K562 (cell line): ENCODE measurements around the gene CHAF1A. TPM values are rescaled to one million over a fixed set of nuclear protein-coding genes. Genes with fewer than 3 reads are reported as not detected.

Source experiments
- CREB1 ChIP-seq, 2 experiments: sonication (generic) in 1 of 2; formaldehyde crosslinking in 1 of 2; IDR thresholded peaks; 2 replicates each; pipeline versions ENCODE4 v1.6.1 to v1.8.0; 2012 to 2022; ENCODE audit warnings: inconsistent platforms in 1 of 2, mild to moderate bottlenecking in 1 of 2, missing genetic modification reagents in 1 of 2, moderate library complexity in 1 of 2
- FUS ChIP-seq: fragments of 200-400 bp; formaldehyde crosslinking; optimal IDR thresholded peaks from 2 replicates; pipeline ENCODE3; 2017; ENCODE audit warnings: low read depth, low read length
- GABPB1 ChIP-seq: sonication (generic); formaldehyde crosslinking; IDR thresholded peaks from 2 replicates; pipeline ENCODE4 v1.8.0; 2022; ENCODE audit warnings: mild to moderate bottlenecking, missing genetic modification reagents
- HNRNPH1 ChIP-seq: fragments of 200-400 bp; formaldehyde crosslinking; optimal IDR thresholded peaks from 2 replicates; pipeline ENCODE3; 2017; ENCODE audit warnings: low read depth, mild to moderate bottlenecking, low read length, moderate library complexity
- HNRNPK ChIP-seq: fragments of 200-400 bp; formaldehyde crosslinking; IDR thresholded peaks from one replicate; pipeline ENCODE4 v1.6.1; 2018; ENCODE audit warnings: mild to moderate bottlenecking, low read depth, low read length; ENCODE audit not compliant: poor library complexity, severe bottlenecking
- MAFK ChIP-seq: IDR thresholded peaks from 2 replicates; pipeline ENCODE4 v1.6.1; 2011; ENCODE audit warnings: low read length, improper control_type of control experiment
- MECOM ChIP-seq: fragments of 250-450 bp; sonication (Bioruptor Pico); IDR thresholded peaks from 2 replicates; pipeline ENCODE4 v1.8.0; 2022; ENCODE audit warnings: inconsistent platforms
- NBN ChIP-seq: fragments of 450-650 bp; IDR thresholded peaks from 2 replicates; pipeline ENCODE4 v1.6.1; 2016; ENCODE audit warnings: low read depth, mild to moderate bottlenecking
- NFATC3 ChIP-seq: fragments of 450-650 bp; IDR thresholded peaks from 2 replicates; pipeline ENCODE4 v1.6.1; 2017; ENCODE audit warnings: mild to moderate bottlenecking
- NFYB ChIP-seq: IDR thresholded peaks from 2 replicates; pipeline ENCODE4 v1.6.1; 2011; ENCODE audit warnings: mild to moderate bottlenecking, moderate library complexity; ENCODE audit not compliant: insufficient read length; ENCODE audit errors: extremely low read depth
- NR2C2 ChIP-seq, 2 experiments: fragments of 200-800 bp in 1 of 2; sonication (Bioruptor generic) in 1 of 2; sonication (generic) in 1 of 2; formaldehyde crosslinking in 1 of 2; IDR thresholded peaks; 2 replicates each; pipeline versions ENCODE4 v1.6.1 to v1.8.0; 2016 to 2022; ENCODE audit warnings: mild to moderate bottlenecking in 1 of 2, missing compliant biosample characterization in 1 of 2, missing genetic modification characterization in 1 of 2, missing genetic modification reagents in 1 of 2
- PHF8 ChIP-seq: fragments of 200-600 bp; sonication (generic); IDR thresholded peaks from 2 replicates; pipeline ENCODE4 v1.6.1; 2012; ENCODE audit warnings: mixed run types, mild to moderate bottlenecking, inconsistent platforms, low read length, moderate library complexity, borderline replicate concordance
- SRSF3 ChIP-seq: fragments of 200-400 bp; formaldehyde crosslinking; IDR thresholded peaks from 2 replicates; pipeline ENCODE4 v1.6.1; 2016; ENCODE audit warnings: mild to moderate bottlenecking, low read length, moderate library complexity; ENCODE audit not compliant: insufficient read depth
- ZBTB7A ChIP-seq: IDR thresholded peaks from 2 replicates; pipeline ENCODE4 v1.6.1; 2011; ENCODE audit warnings: low read depth, mild to moderate bottlenecking, low read length, moderate library complexity, borderline replicate concordance; ENCODE audit not compliant: control insufficient read depth
- polyA plus RNA-seq, 8 experiments: library from polyadenylated mRNA; depleted of rRNA in 4 of 8; stranded (reverse) in 5 of 8; unstranded in 3 of 8; fragments of >200 nt; fragmentation: Nextera tagmentation in 2 of 8; fragmentation: Illumina TruSeq in 1 of 8; extraction: Ambion mirVana in 2 of 8; extraction: Trizol in 1 of 8; gene quantifications; 2 replicates each; pipeline versions ENCODE4 v1.2.1 to v1.2.3, GENCODE V29; 2011 to 2014; ENCODE audit warnings: inconsistent platforms in 1 of 8, missing spikeins in 1 of 8
- total RNA-seq, 7 experiments: library from RNA; depleted of rRNA in 6 of 7; stranded (reverse); fragments of >200 nt in 6 of 7; fragmentation: Illumina TruSeq in 2 of 7; extraction: Trizol in 2 of 7; gene quantifications; 2 replicates each; pipeline versions ENCODE4 v1.2.1 to v1.2.3, GENCODE V29; 2011 to 2021; ENCODE audit warnings: low replicate concordance in 1 of 7
- TF ChIP-seq, protein P1 (sequence below): sonication (generic); formaldehyde crosslinking; IDR thresholded peaks from 2 replicates; pipeline ENCODE4 v1.8.0; 2023; ENCODE audit warnings: mild to moderate bottlenecking, missing genetic modification reagents
- TF ChIP-seq, protein P2 (sequence below): fragments of 200-800 bp; sonication (Bioruptor generic); IDR thresholded peaks from 2 replicates; pipeline ENCODE4 v1.6.1; 2017; ENCODE audit warnings: missing genetic modification characterization, missing compliant biosample characterization
- TF ChIP-seq, protein P3 (sequence below): fragments of 450-650 bp; IDR thresholded peaks from 2 replicates; pipeline ENCODE4 v1.6.1; 2016; ENCODE audit warnings: low read depth, mild to moderate bottlenecking, moderate library complexity
- TF ChIP-seq, protein P4 (sequence below), 2 experiments: fragments of 450-650 bp; conservative IDR thresholded peaks; 2 replicates each; pipeline ENCODE4 v1.6.1; 2017; ENCODE audit warnings: mild to moderate bottlenecking in 2 of 2, moderate library complexity in 2 of 2

Gene CHAF1A
- total and polyA plus RNA-seq, 9 of the 15 experiments (the other 6 are each of a cell fraction or from before 2014, with no cell fraction given): 1.6 to 86.9 (median 45.2) TPM

DNA sequence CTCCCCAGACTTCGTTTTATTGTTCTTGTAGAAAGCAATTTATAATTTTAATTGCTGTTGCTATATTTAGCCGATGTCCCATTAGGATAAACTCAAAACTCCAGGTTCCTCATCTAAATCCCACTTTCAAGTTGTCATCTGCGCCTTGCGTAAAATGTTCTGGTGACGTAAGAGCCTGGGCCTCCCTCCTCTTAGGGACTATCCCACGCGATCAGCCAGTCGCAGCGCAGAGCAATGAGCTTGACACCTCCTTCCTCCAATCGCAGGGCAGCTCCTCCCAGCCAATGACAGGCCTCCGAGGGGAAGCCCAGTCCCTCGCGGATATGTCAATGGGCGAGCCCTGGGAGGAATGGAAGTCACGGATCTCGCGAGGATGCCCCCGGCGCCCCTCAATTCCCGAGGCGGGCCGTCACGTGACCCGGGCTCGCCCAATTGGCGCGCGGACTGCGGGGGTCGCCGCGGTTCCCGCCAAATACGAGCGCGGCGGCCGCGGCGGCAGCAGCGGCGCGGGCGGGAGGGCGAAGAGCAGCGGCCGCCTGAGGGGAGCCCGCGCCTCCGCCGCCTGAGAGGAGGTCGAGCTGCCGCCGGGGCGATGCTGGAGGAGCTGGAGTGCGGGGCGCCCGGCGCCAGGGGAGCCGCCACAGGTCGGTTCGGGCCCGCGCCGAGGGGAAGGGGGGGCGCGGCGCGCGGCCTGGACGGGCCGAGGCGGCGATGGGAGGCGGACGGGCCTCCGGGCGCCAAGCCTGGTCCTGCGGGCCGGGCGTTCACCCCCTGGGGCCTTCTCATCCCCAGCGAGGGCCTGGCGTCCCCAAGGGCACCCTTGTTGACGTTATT, at the start of gene CHAF1A (continued):
- TF ChIP-seq, protein P1, sequence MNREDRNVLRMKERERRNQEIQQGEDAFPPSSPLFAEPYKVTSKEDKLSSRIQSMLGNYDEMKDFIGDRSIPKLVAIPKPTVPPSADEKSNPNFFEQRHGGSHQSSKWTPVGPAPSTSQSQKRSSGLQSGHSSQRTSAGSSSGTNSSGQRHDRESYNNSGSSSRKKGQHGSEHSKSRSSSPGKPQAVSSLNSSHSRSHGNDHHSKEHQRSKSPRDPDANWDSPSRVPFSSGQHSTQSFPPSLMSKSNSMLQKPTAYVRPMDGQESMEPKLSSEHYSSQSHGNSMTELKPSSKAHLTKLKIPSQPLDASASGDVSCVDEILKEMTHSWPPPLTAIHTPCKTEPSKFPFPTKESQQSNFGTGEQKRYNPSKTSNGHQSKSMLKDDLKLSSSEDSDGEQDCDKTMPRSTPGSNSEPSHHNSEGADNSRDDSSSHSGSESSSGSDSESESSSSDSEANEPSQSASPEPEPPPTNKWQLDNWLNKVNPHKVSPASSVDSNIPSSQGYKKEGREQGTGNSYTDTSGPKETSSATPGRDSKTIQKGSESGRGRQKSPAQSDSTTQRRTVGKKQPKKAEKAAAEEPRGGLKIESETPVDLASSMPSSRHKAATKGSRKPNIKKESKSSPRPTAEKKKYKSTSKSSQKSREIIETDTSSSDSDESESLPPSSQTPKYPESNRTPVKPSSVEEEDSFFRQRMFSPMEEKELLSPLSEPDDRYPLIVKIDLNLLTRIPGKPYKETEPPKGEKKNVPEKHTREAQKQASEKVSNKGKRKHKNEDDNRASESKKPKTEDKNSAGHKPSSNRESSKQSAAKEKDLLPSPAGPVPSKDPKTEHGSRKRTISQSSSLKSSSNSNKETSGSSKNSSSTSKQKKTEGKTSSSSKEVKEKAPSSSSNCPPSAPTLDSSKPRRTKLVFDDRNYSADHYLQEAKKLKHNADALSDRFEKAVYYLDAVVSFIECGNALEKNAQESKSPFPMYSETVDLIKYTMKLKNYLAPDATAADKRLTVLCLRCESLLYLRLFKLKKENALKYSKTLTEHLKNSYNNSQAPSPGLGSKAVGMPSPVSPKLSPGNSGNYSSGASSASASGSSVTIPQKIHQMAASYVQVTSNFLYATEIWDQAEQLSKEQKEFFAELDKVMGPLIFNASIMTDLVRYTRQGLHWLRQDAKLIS (CRISPR knock-in tag): no peak
- peak; percentile 82; the same call in 1 of the 2 replicates for TF ChIP-seq PHF8
- TF ChIP-seq, protein P2, sequence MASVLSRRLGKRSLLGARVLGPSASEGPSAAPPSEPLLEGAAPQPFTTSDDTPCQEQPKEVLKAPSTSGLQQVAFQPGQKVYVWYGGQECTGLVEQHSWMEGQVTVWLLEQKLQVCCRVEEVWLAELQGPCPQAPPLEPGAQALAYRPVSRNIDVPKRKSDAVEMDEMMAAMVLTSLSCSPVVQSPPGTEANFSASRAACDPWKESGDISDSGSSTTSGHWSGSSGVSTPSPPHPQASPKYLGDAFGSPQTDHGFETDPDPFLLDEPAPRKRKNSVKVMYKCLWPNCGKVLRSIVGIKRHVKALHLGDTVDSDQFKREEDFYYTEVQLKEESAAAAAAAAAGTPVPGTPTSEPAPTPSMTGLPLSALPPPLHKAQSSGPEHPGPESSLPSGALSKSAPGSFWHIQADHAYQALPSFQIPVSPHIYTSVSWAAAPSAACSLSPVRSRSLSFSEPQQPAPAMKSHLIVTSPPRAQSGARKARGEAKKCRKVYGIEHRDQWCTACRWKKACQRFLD (CRISPR knock-in tag): no peak
- TF ChIP-seq, protein P3, sequence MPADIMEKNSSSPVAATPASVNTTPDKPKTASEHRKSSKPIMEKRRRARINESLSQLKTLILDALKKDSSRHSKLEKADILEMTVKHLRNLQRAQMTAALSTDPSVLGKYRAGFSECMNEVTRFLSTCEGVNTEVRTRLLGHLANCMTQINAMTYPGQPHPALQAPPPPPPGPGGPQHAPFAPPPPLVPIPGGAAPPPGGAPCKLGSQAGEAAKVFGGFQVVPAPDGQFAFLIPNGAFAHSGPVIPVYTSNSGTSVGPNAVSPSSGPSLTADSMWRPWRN: no peak
- TF ChIP-seq MECOM (CRISPR knock-in tag): no peak
- TF ChIP-seq SRSF3: no peak
- TF ChIP-seq GABPB1: no peak
- no peak for TF ChIP-seq HNRNPK
- TF ChIP-seq NBN: no peak
- TF ChIP-seq ZBTB7A: peak; percentile 91; the same call in 1 of the 2 replicates
- TF ChIP-seq CREB1 (IDR thresholded peaks at IDR 0.05): peak; percentile 93
- TF ChIP-seq CREB1 (CRISPR knock-in tag; IDR thresholded peaks at IDR 0.05): peak; percentile 92
- TF ChIP-seq, protein P4, sequence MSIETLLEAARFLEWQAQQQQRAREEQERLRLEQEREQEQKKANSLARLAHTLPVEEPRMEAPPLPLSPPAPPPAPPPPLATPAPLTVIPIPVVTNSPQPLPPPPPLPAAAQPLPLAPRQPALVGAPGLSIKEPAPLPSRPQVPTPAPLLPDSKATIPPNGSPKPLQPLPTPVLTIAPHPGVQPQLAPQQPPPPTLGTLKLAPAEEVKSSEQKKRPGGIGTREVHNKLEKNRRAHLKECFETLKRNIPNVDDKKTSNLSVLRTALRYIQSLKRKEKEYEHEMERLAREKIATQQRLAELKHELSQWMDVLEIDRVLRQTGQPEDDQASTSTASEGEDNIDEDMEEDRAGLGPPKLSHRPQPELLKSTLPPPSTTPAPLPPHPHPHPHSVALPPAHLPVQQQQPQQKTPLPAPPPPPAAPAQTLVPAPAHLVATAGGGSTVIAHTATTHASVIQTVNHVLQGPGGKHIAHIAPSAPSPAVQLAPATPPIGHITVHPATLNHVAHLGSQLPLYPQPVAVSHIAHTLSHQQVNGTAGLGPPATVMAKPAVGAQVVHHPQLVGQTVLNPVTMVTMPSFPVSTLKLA (conservative IDR thresholded peaks at IDR 0.05): peak in 1 of 2 experiments; percentile 74; a peak in 3 of 4 replicates
- no peak for TF ChIP-seq MAFK
- TF ChIP-seq NR2C2 (CRISPR knock-in tag; IDR thresholded peaks at IDR 0.05): peak; percentile 35; the same call in 1 of the 2 replicates
- TF ChIP-seq NR2C2 (tag; IDR thresholded peaks at IDR 0.05): peak; percentile 90
- TF ChIP-seq HNRNPH1: no peak
- no peak for TF ChIP-seq NFATC3
- peak; percentile 98 for TF ChIP-seq NFYB
- TF ChIP-seq FUS: no peak
